Hepatocyte (in vitro differentiated cells): ENCODE data around the gene SCO1. TPM values are rescaled to one million over a fixed set of nuclear protein-coding genes. Genes with fewer than 3 reads are reported as not detected.

Experiments used
- DNase-seq: peaks from one replicate; pipeline ENCODE4 v3.0.0-alpha.2; 2016; ENCODE audit warnings: low spot score
- H2AFZ ChIP-seq: fragments of 200-600 bp; sonication (generic); 2 replicates; pipeline ENCODE4 v1.6.0; 2016; ENCODE audit warnings: antibody characterized with exemption, mild to moderate bottlenecking
- H3K27ac ChIP-seq: fragments of 200-600 bp; sonication (generic); 2 replicates; pipeline ENCODE4 v1.5.1; 2016; ENCODE audit warnings: mild to moderate bottlenecking
- H3K27me3 ChIP-seq: fragments of 200-600 bp; sonication (generic); 2 replicates; pipeline ENCODE4 v1.6.1; 2016
- H3K36me3 ChIP-seq: fragments of 200-600 bp; sonication (generic); replicated peaks from 2 replicates; pipeline ENCODE4 v1.5.1; 2016; ENCODE audit warnings: low read depth; ENCODE audit not compliant: insufficient read depth
- H3K4me1 ChIP-seq: fragments of 200-600 bp; sonication (generic); 2 replicates; pipeline ENCODE4 v1.5.1; 2016; ENCODE audit warnings: mild to moderate bottlenecking, moderate library complexity; ENCODE audit not compliant: insufficient read depth
- H3K4me2 ChIP-seq: fragments of 200-600 bp; sonication (generic); 2 replicates; pipeline ENCODE4 v1.6.0; 2016
- H3K4me3 ChIP-seq: fragments of 200-600 bp; sonication (generic); 2 replicates; pipeline ENCODE4 v1.5.1; 2016; ENCODE audit warnings: mild to moderate bottlenecking
- H3K79me2 ChIP-seq: fragments of 200-600 bp; sonication (generic); 2 replicates; pipeline ENCODE4 v1.6.0; 2017; ENCODE audit warnings: mild to moderate bottlenecking
- H3K9me2 ChIP-seq: fragments of 200-600 bp; sonication (generic); replicated peaks from 2 replicates; pipeline ENCODE4 v1.6.0; 2017; ENCODE audit warnings: mild to moderate bottlenecking; ENCODE audit not compliant: insufficient read depth
- H3K9me3 ChIP-seq: fragments of 200-600 bp; sonication (generic); 2 replicates; pipeline ENCODE4 v1.5.1; 2016; ENCODE audit warnings: low read depth, mild to moderate bottlenecking
- H4K20me1 ChIP-seq: fragments of 200-600 bp; sonication (generic); 2 replicates; pipeline ENCODE4 v1.6.0; 2016; ENCODE audit warnings: mild to moderate bottlenecking; ENCODE audit not compliant: insufficient read depth, poor library complexity, severe bottlenecking
- CTCF ChIP-seq: fragments of 200-600 bp; sonication (generic); IDR thresholded peaks from 2 replicates; pipeline ENCODE4 v1.5.1; 2016; ENCODE audit warnings: antibody characterized with exemption, mild to moderate bottlenecking; ENCODE audit not compliant: poor library complexity
- EZH2 ChIP-seq: fragments of 200-600 bp; sonication (generic); IDR thresholded peaks from 2 replicates; pipeline ENCODE4 v1.6.1; 2016; ENCODE audit warnings: antibody characterized with exemption, mild to moderate bottlenecking, borderline replicate concordance
- EZH2phosphoT487 ChIP-seq: fragments of 200-600 bp; sonication (generic); IDR thresholded peaks from one replicate; pipeline ENCODE4 v1.6.1; 2018; ENCODE audit warnings: antibody characterized with exemption, mild to moderate bottlenecking, low read depth, moderate library complexity; ENCODE audit not compliant: unreplicated experiment, severe bottlenecking
- WGBS: methylation state at CpG from one replicate; pipeline ENCODE4 v1.1.6; 2016; ENCODE audit warnings: low lambda C conversion rate; ENCODE audit errors: missing lambda C conversion rate; 5-methylcytosine and 5-hydroxymethylcytosine counted together
- polyA plus RNA-seq: library from polyadenylated mRNA; unstranded; fragments of >200 nt; fragmentation: Nextera tagmentation; extraction: Ambion mirVana; gene quantifications from 2 replicates; pipeline ENCODE4 v1.2.1, GENCODE V29; 2016
- total RNA-seq: library from RNA; depleted of rRNA; stranded (reverse); fragments of >200 nt; gene quantifications from 2 replicates; pipeline ENCODE4 v1.2.3, GENCODE V29; 2014

The SCO1 gene
- total and polyA plus RNA-seq, 2 experiments from 2014 or later = 34.0 to 45.8 TPM

GRCh38 chr17:10673312-10673711 is 24.0 kb downstream of the SCO1 start:
- Histone ChIP-seq H3K27ac (peak overlapping the region; percentile 56), H3K4me2 (no peak overlapping the region), H3K9me2 (no peaks in the 10 kb centered on the region), H3K36me3 (no peaks in the 10 kb centered on the region), H3K79me2 (no peaks in the 10 kb centered on the region), H3K27me3 (no peaks in the 10 kb centered on the region), H3K4me1 (no peaks in the 10 kb centered on the region), H3K4me3 (no peak overlapping the region), H3K9me3 (no peaks in the 10 kb centered on the region), H4K20me1 (no peaks in the 10 kb centered on the region), H2AFZ (no peak overlapping the region)
- peak; percentile 45 for DNase-seq
- TF ChIP-seq EZH2phosphoT487 (no peak), CTCF (no peak), EZH2 (no peak)
- WGBS = 86% methylated on average over 12 of the region's 12 CpGs

GRCh38 chr17:10668775-10669174 is 28.6 kb downstream of the SCO1 start:
- peak; percentile 32 for DNase-seq
- H3K79me2 ChIP-seq = no peaks in the 10 kb centered on the region
- no peaks in the 10 kb centered on the region for H3K9me2 ChIP-seq
- 84% methylated on average over 1 of the region's 1 CpG for WGBS
- H3K4me1 ChIP-seq = no peaks in the 10 kb centered on the region
- TF ChIP-seq EZH2phosphoT487 = no peak
- TF ChIP-seq CTCF = no peak
- TF ChIP-seq EZH2 = no peak
- no peaks in the 10 kb centered on the region for H3K9me3 ChIP-seq
- H2AFZ ChIP-seq = no peak overlapping the region
- no peaks in the 10 kb centered on the region for H3K36me3 ChIP-seq
- H3K4me2 ChIP-seq = no peak overlapping the region
- H4K20me1 ChIP-seq = no peaks in the 10 kb centered on the region
- no peaks in the 10 kb centered on the region for H3K27me3 ChIP-seq
- H3K4me3 ChIP-seq = no peak overlapping the region
- peak overlapping the region; percentile 21 for H3K27ac ChIP-seq

- 89% methylated on average over 5 of the region's 5 CpGs for WGBS
- no peaks in the 10 kb centered on the region for H3K79me2 ChIP-seq
- no peaks in the 10 kb centered on the region for H3K27me3 ChIP-seq
- H3K9me3 ChIP-seq = no peaks in the 10 kb centered on the region
- H4K20me1 ChIP-seq = no peaks in the 10 kb centered on the region
- H3K4me1 ChIP-seq = no peaks in the 10 kb centered on the region
- TF ChIP-seq EZH2 = no peak
- no peak for TF ChIP-seq CTCF
- no peak for TF ChIP-seq EZH2phosphoT487
- no peaks in the 10 kb centered on the region for H3K9me2 ChIP-seq
- no peak overlapping the region for H3K4me2 ChIP-seq
- H3K27ac ChIP-seq = no peak overlapping the region
- H3K36me3 ChIP-seq = no peaks in the 10 kb centered on the region
- no peak overlapping the region for H2AFZ ChIP-seq
- DNase-seq = no peak
- H3K4me3 ChIP-seq = no peak overlapping the region
These were observed 30.4 kb downstream of the SCO1 start for GRCh38 chr17:10666906-10667305.

GRCh38 chr17:10664571-10664970 is 32.8 kb downstream of the SCO1 start:
- Histone ChIP-seq H3K9me3 (no peaks in the 10 kb centered on the region), H3K9me2 (no peaks in the 10 kb centered on the region), H4K20me1 (no peaks in the 10 kb centered on the region), H3K36me3 (no peaks in the 10 kb centered on the region), H3K4me2 (no peak overlapping the region), H2AFZ (no peak overlapping the region), H3K27ac (no peak overlapping the region), H3K79me2 (no peaks in the 10 kb centered on the region), H3K4me3 (no peak overlapping the region), H3K4me1 (no peaks in the 10 kb centered on the region), H3K27me3 (no peaks in the 10 kb centered on the region)
- WGBS = 96% methylated on average over 9 of the region's 9 CpGs
- no peak for DNase-seq
- no peak for TF ChIP-seq EZH2phosphoT487
- no peak for TF ChIP-seq EZH2
- TF ChIP-seq CTCF = no peak
